HCT116 (cell line): ENCODE results near the gene BCAP31. TPM values are rescaled to one million over a fixed set of nuclear protein-coding genes. Genes with fewer than 3 reads are reported as not detected.

Experiments
- ATAC-seq: fragments of 200-7000 bp; cut with Tn5 transposase; 2 replicates; pipeline ENCODE4 v1.9.1; 2020; ENCODE audit warnings: mild to moderate bottlenecking, moderate library complexity
- BruUV-seq: library from RNA; stranded (reverse); fragments of 400-500 nt; replicated peaks from 2 replicates; lab custom pipeline; 2021; lab: Mats Ljungman, UMichigan
- CTCF ChIA-PET: fragments of 300-600 bp; sonication (Branson Sonifier 250); formaldehyde crosslinking; loops from one replicate; lab custom pipeline; 2021; ENCODE audit warnings: antibody characterized with exemption; lab: Charles Lee
- POLR2A ChIA-PET: fragments of 300-600, 350-600 bp; sonication (Branson Sonifier 250); formaldehyde crosslinking; loops from one replicate; lab custom pipeline; 2021; ENCODE audit warnings: antibody characterized with exemption; lab: Charles Lee
- RAD21 ChIA-PET, 2 experiments: fragments of 300-600 bp; sonication (Branson Sonifier 250); formaldehyde crosslinking; loops; one replicate each; lab custom pipeline; 2023; ENCODE audit warnings: low total read pairs in 2 of 2; ENCODE audit not compliant: uncharacterized antibody in 2 of 2, unreplicated experiment in 2 of 2, low non-redundant PET in 1 of 2; lab: Charles Lee
- DNase-seq: peaks from one replicate; pipeline ENCODE4 v3.0.0-alpha.2; 2010; ENCODE audit warnings: low read depth, low spot score
- H2AFZ ChIP-seq: fragments of 200-600 bp; shearing (Covaris generic), sonication (generic); 2 replicates; pipeline ENCODE4 v1.6.1; 2017; ENCODE audit warnings: low read depth, mixed run types, mixed read lengths, antibody characterized with exemption, low read length; ENCODE audit not compliant: poor library complexity, severe bottlenecking
- H3K27ac ChIP-seq: 2 replicates; pipeline ENCODE4 v1.5.1; 2012; ENCODE audit warnings: low read depth, low read length
- H3K27me3 ChIP-seq: fragments of 200-600 bp; sonication (generic); 2 replicates; pipeline ENCODE4 v1.6.1; 2016; ENCODE audit warnings: mixed run types, low read length, mixed read lengths; ENCODE audit not compliant: insufficient read depth
- H3K36me3 ChIP-seq, 2 experiments: fragments of 200-500 bp in 1 of 2; fragments of 200-600 bp in 1 of 2; sonication (Bioruptor generic) in 1 of 2; sonication (generic) in 1 of 2; 2 replicates each; pipeline versions ENCODE4 v1.5.1 to v1.6.1; 2014 to 2016; ENCODE audit warnings: low read length in 2 of 2, inconsistent platforms in 1 of 2, mixed read lengths in 1 of 2, mixed run types in 1 of 2; ENCODE audit not compliant: insufficient read depth in 2 of 2, control insufficient read depth in 1 of 2
- H3K4me1 ChIP-seq, 2 experiments: fragments of 200-600 bp in 1 of 2; sonication (generic) in 1 of 2; 2 replicates each; pipeline versions ENCODE4 v1.5.1 to v1.6.1; 2012 to 2017; ENCODE audit warnings: low read length in 2 of 2, inconsistent platforms in 1 of 2, mild to moderate bottlenecking in 1 of 2, mixed read lengths in 1 of 2, mixed run types in 1 of 2, moderate library complexity in 1 of 2; ENCODE audit not compliant: insufficient read depth in 2 of 2, control insufficient read depth in 1 of 2
- H3K4me2 ChIP-seq: fragments of 200-600 bp; sonication (generic); 2 replicates; pipeline ENCODE4 v1.6.1; 2017; ENCODE audit warnings: mixed run types, low read length, mixed read lengths
- H3K4me3 ChIP-seq, 2 experiments: fragments of 200-600 bp in 1 of 2; sonication (generic) in 1 of 2; replicated peaks in 1 of 2; 2 replicates each; pipeline ENCODE4 v1.5.1; 2011 to 2016; ENCODE audit warnings: low read length in 2 of 2, control low read depth in 1 of 2, low read depth in 1 of 2, mild to moderate bottlenecking in 1 of 2, mixed read lengths in 1 of 2, mixed run types in 1 of 2
- H3K79me2 ChIP-seq: fragments of 200-600 bp; sonication (generic); 2 replicates; pipeline ENCODE4 v1.6.1; 2017; ENCODE audit warnings: mild to moderate bottlenecking, mixed run types, low read length, moderate library complexity, mixed read lengths; ENCODE audit not compliant: insufficient read depth
- H3K9ac ChIP-seq: fragments of 200-600 bp; sonication (generic); 2 replicates; pipeline ENCODE4 v1.6.1; 2016; ENCODE audit warnings: low read length, mixed read lengths
- H3K9me2 ChIP-seq: fragments of 200-600 bp; sonication (generic), shearing (Covaris generic); 2 replicates; pipeline ENCODE4 v1.6.1; 2017; ENCODE audit warnings: mixed run types, mild to moderate bottlenecking, moderate library complexity; ENCODE audit not compliant: insufficient read depth
- H3K9me3 ChIP-seq, 2 experiments: fragments of 200-500 bp in 1 of 2; fragments of 200-600 bp in 1 of 2; sonication (Bioruptor generic) in 1 of 2; sonication (generic) in 1 of 2; 2 replicates each; pipeline ENCODE4 v1.6.1; 2014 to 2017; ENCODE audit warnings: low read length in 2 of 2, mixed read lengths in 2 of 2, inconsistent platforms in 1 of 2, low read depth in 1 of 2, mild to moderate bottlenecking in 1 of 2, mixed run types in 1 of 2, moderate library complexity in 1 of 2; ENCODE audit not compliant: control insufficient read depth in 1 of 2, insufficient read depth in 1 of 2
- H4K20me1 ChIP-seq: fragments of 200-600 bp; sonication (generic), shearing (Covaris generic); 2 replicates; pipeline ENCODE4 v1.6.1; 2017; ENCODE audit warnings: mixed run types, mild to moderate bottlenecking, moderate library complexity; ENCODE audit not compliant: insufficient read depth
- REST ChIP-seq: IDR thresholded peaks from 2 replicates; pipeline ENCODE4 v1.6.1; 2012; ENCODE audit warnings: low read depth
- SIN3A ChIP-seq: IDR thresholded peaks from 2 replicates; pipeline ENCODE4 v1.6.1; 2012; ENCODE audit warnings: low read depth
- intact Hi-C: fragments of 100-400 bp; cut with micrococcal nuclease; formaldehyde crosslinking; loops from 2 replicates; pipeline ENCODE4 v1.10.0; 2022
- total RNA-seq: library from RNA; stranded (reverse); gene quantifications from one replicate; pipeline ENCODE4 v1.2.1, GENCODE V29; 2021; ENCODE audit not compliant: unreplicated experiment

BCAP31 gene
- total RNA-seq, 1 experiment from 2014 or later = 185 TPM

- RAD21 ChIA-PET = no interaction called here
- BruUV-seq = no TSS peak
- intact Hi-C loops = loop anchor here (5.0 kb wide), 1 partner anchor 153 kb away; no protein-coding TSS in a partner anchor
- TF ChIP-seq REST (no peak), SIN3A (no peak)
- TF ChIP-seq, all 23 proteins: peak for 0
- Histone ChIP-seq H3K4me3 (no peak overlapping the region), H4K20me1 (no peaks in the 10 kb centered on the region), H3K4me1 (peaks cover 0 to 7% of the 10 kb centered on the region in 2 experiments; a peak in 1 of 4 replicates), H3K9ac (no peak overlapping the region), H3K9me2 (no peaks in the 10 kb centered on the region), H3K27ac (no peak overlapping the region), H3K79me2 (peaks cover 13% of the 10 kb centered on the region; the same call in 1 of the 2 replicates), H3K9me3 (no peaks in the 10 kb centered on the region), H2AFZ (no peak overlapping the region), H3K27me3 (no peaks in the 10 kb centered on the region), H3K4me2 (no peak overlapping the region), H3K36me3 (peaks cover 0 to 6% of the 10 kb centered on the region in 2 experiments; a peak in 3 of 4 replicates)
- ATAC-seq (no peak), DNase-seq (no peak)
- ChIA-PET CTCF (no interaction called here), POLR2A (no interaction called here)
These were observed 14.2 kb downstream of the BCAP31 start for GRCh38 chrX:153709726-153710674.
